Inferior parietal cortex (tissue), 1 donor: ENCODE data around the gene YLPM1.
A peak's percentile ranks its signal among the peaks of the same experiment; 100 is the strongest.

Source experiments
- DNase-seq: peaks from one replicate; pipeline ENCODE4 v3.0.0-alpha.2; 2016; ENCODE audit errors: extremely low spot score

YLPM1 gene

DNA sequence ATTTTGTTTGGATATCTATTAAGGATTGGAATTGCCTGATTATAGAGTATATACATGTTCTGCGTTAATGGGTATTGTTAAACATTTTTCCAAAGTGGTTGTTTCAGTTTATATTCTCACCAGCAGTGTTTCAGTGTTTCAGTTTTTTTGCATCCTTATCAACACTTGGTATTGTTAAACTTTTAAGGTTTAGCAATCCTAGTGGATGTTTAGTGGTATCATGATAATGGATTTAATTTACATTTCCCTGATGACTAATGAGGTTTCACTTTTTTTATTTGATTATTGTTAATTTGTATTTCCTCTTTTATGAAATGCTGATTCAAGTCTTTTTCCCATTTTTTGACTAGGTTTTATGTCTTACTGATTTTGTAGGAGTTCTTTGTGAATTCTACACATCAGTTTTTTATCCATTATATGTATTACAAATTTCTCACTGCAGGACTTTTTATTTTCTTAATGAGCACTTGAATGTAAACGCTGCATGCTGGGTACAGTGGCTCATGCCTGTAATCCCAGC lies 23.7 kb downstream of the YLPM1 start:
- DNase-seq = no peak

DNA sequence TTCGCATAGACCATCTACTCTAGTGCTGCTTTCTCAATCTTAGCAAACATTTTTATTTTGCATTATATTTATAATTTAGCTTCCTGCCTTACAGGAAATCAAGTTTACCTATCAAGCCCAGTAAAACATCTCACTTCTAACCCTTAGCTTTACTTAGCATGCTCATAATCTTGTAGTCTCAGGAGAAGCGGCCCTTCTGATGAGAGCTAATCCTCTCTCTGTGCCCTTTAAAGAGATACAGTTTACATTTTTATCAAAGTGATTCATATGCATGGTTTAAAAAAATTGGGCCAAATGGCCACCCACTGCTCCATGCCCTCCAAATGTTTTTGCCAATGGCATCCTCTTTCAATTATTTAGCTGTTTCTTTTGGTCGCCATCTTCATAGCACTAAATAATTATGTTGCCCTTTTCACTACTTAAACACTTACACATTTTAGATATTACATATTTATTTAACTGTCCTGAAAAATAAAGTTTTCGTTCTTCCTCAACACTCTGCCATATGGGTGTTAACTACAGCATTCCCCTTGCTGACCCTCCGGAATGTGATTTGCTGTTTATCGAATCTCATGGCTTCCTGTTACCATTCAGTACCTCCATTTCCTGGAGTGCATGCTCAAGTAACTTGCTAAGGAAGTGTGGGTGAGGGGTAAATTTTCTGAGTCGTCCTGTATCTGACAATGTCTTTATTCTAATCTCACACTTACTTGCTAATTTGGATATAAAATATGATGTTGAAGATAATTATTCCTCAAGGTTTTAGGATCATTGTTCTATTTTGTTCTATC lies 29.3 kb downstream of the YLPM1 start:
- no peak for DNase-seq

DNA sequence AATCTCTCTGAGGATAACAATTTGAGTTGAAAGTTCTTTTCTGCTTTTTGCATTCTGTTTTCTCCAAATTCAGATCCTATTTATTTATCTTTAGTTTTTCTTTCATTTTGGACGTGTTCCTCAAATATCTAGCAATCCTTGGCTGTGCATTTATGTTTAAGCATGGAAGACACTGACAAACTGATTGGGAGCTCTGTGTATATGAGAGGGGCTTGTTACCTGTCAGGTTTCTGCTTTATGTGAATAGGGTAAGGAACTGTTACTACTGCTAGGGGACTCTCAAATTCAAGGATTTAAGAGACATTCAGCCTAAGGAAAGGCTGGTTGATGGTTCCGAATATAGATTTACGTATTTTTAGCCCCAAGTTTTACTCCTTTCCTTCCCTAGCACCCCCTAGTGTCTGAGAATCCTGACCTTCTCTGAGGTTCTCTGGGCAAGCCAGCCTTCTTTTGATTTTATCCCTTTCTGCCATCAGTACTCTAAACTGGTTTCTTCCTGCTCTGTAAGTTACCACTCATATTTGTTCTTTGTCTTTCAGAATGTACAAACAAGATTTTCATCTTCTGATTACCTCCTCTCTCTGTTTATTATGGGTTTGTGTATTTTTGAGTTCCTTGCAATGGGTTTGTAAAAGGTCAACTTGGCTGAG lies 30.5 kb downstream of the YLPM1 start:
- no peak for DNase-seq

DNA sequence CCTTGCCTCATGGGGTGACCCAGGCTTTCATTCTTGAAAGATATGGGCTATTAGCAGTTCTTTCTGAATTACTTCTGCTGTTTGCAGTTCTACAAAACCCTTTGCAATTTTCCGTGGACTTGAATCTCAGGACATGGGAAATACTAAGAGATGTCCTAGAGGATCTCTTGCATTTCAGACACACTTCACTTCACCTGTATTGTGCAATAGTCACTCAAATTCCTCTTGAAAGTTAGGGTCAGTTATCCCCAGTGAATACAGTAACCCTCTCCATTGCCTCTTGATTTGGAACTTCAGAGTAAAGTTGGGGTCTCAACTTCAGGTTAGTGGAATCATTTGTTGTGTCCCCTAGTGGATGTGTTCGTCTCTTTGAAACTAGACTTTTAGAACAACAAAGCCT lies 31.8 kb downstream of the YLPM1 start:
- no peak for DNase-seq

DNA sequence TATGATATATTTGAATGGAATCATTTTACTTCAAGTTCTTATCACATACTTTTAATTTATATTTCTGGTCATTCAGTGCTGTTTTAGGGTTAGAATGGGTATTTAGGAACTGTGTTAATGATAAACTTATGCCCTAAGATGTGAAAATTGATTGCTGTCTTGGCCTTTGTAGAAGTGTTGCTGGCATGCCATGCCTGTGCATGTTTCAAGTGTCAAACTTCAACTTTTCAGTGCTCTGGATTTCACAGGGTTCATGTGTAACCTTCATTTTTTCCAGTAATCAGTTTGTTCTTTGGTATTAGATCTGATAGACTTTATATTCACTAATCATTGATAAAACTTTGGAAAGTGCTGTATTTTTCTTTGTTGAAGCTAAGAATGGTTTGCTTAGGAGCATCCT lies 36.6 kb downstream of the YLPM1 start:
- DNase-seq = no peak

DNA sequence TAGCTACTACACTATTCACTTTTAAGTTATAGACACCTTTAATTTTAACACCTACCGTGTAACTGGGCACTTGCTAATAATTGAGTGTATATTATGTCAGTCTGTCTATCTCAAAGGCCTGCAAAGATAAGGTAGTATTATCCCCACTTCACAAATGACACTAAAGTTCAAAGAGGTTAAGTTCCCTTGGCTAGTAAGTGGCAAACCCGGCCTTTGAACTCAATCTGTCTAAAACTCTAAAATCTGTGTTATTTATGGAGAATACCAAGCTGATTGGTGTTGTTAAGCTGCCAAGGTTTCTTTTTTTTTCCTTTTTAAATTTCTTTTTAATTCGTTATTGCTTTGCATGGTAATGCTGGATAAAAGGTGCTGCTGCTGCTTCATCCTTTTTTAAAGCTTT lies 37.7 kb downstream of the YLPM1 start:
- DNase-seq = no peak

DNA sequence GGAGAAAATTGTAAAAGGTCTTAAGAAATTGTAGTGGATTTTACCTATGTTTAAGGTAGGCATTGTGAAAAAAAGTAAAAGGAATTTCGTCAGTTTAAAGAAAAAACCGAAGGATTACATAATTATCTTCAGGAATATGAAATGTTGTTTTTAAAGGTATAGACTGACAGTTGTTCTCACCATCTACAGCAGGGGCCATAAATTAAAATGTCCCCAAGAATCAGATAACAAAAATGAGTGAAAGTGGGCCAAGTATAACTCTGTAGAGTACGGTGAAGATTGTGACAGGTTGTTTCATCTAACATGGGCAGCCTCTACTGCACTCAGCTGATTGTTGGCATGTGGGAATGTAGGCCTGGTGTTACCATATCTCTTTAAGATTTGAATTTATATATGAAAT lies 38.3 kb downstream of the YLPM1 start:
- no peak for DNase-seq

DNA sequence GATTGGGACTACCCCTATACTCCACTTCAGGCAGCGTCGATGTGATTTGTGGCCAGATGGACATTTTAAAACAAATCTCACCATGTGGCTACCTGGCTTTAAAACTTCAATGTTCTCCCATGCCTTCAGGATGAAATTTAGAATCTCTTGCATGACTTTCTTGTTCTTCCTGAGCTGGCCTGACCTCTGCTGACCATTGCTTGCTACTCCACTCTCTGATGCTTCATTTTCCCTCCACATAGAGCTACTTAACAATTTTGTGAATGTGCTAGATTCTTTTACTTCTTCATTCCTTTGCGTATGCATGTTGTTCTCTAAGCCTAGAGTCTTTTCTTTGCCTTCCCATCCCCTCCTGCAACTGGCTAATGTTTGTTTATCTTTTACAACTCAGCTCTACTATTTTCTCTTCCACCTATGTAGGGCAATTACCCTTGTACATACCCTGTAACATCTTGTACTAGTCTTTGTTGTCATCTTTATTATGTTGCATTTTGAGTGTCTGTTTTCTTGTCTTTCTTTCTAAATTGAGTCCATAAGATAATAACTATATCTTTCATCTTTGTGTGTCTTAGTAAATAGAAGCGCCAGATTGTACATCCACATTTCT lies 41.2 kb downstream of the YLPM1 start:
- peak; percentile 18 for DNase-seq

DNA sequence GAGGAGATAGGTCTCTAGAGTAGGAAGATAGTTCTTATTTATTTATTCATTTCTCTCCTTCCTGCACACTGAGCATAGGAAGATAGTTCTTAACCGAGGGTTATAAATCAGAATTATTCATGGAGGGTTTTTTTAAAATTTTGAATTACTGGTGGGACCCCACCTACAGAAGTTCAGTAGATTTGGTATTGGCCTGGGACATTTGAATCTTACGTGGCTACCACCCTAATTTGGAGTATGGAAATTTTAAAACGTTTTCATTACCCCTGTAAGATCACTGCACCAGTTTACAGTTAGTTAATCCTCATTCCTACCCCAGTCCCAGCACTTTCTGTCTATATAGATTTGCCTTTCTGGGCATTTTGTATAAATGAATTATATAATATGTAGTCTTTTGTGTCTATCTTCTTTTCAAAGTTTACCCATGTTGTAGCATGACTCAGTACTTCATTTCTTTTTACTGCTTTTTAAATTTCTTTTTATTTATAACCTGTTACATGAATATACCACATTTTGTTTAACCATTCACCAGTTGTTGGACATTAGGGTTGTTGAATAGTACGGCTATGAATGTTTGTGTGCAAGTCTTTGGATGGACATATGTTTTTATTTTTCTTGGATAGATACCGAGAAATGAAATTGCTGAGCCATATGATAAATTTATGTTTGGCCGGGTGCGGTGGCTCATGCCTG lies 44.9 kb downstream of the YLPM1 start:
- DNase-seq = no peak

DNA sequence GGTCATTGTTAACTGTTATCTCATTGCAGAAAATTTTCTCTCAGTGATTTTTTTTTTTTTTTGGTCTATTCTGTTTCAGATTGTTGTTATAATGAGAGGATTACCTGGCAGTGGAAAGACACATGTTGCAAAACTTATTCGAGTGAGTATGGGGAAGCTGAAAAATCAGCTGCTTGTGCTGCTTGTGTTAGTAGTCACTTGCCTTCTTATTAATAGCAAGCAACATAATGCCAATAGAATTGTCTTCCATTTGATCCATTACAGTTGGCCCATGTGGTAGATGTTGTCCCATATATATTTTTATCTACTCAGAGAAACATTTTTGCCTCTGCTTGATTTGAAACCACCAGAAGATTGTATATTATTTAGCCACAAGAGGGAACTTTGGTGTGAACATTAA lies 53.0 kb downstream of the YLPM1 start:
- no peak for DNase-seq

DNA sequence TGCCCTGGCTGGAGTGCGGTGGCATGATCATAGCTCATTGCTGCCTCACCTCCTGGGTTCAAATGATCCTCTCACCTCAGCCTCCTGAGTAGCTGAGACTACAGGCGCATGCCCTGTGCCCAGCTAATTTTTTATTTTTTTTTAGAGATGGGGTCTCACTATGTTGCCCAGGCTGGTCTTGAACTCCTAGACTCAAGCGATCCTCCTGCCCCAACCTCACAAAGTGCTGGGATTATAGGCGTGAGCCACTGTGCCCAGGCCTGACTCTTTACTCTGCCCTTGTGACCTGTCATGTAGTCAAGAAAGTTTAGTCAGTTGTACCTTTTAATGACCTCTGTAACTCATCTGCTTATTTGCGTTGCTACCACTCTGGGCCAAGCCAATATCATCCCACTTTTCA lies 57.2 kb downstream of the YLPM1 start:
- no peak for DNase-seq

DNA sequence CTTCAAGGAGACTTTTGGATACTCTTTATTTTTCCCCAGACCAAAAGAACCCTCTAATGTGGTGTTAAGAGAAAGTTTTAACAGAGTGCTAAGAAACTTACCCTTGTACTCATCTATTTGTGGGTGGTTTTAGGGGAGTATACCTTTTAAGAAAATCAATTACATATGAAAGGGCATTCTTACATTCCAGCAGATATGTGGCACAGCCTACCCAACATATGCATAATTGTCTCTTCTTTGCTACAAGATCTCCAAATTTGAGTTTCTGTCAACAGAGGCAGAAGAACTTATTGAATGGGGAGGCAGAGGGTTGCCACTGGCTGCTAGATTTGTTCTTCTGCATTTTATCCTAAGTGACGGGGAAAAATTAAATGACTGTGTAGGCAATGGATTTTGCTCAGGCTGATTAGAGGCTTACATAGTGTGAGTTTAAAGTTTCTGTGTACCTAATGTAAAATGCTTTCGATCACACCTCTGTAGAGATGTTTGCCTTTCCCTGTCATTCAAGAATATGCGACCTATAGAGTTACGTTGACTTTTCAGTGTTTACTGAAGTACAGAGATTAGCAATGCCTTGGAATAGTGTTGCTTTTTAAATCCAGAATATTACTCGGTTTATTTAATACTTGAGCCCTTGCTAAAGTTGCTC lies 58.3 kb downstream of the YLPM1 start:
- DNase-seq = no peak

DNA sequence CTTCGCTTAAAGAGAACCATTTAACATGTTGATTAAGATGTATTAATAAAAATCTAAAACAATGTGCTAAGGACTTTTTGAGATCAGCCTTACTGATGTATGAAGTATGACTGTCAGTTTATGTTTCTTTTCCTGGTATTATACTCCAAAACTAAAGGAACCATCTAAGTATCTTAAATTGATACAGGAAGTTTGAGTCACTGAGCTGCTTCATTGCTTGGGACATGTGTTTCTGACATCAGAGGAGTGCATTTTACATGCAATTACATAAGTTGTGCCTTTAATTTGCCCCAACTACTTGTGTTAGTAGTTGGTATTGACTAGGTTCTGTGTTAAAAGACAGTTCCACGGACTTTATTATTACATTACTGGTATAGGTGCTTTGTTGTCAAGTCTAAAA lies 61.9 kb downstream of the YLPM1 start:
- DNase-seq = no peak

DNA sequence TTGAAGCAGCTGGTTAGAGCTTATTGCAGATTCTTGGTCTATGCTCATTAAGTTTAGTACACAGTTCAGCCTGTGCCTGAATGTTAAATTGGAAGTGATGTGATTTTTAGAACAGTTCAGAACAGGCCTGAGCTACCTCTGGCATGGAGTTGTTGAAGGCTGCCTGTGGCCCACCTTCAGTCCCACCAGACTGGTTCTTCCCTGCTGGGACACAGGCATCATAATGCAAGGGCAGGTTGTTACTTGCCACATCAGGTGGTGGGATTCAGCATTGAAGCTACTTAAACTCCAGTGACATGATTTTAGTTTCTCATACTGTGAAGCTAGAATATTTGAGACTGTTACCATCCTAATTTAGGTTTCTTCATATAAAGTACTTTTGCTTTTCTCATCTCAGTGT lies 63.5 kb downstream of the YLPM1 start:
- no peak for DNase-seq

DNA sequence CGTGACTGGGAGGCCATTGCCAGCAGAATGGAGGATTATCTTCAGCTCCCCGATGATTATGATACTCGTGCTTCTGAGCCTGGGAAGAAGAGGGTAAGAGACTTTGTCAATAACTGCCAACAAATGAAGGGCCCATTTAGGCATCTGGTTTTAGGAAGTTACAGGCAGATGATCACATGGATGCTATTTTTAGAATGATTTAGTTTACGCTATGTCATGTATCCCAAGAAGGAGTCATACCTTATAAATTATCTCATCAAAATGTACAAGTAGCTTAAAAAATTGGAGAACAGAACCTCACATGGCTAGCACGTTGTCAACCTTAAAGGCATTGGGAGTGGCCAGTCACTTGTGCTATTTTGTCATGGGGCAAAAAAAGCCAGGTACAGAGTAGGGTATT lies 66.1 kb downstream of the YLPM1 start:
- DNase-seq = no peak

DNA sequence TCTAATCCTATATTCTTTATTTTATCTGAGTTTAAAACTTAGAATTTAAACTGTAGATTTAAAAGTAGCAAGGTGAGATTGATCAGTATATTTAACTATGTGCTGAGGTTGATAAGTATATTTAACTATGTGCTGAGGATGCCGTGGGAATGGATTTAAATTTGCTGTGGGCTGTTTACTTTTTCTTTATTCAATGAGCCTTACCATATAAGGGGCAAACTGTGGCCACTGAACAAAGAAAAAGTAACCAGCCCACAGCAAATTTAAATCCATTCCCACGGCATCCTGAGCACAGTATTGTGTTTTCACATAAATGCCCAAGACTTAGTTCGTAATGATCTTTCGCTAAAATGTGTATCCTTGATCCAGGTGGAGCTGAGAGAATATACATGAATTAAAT lies 69.7 kb downstream of the YLPM1 start:
- DNase-seq = no peak

DNA sequence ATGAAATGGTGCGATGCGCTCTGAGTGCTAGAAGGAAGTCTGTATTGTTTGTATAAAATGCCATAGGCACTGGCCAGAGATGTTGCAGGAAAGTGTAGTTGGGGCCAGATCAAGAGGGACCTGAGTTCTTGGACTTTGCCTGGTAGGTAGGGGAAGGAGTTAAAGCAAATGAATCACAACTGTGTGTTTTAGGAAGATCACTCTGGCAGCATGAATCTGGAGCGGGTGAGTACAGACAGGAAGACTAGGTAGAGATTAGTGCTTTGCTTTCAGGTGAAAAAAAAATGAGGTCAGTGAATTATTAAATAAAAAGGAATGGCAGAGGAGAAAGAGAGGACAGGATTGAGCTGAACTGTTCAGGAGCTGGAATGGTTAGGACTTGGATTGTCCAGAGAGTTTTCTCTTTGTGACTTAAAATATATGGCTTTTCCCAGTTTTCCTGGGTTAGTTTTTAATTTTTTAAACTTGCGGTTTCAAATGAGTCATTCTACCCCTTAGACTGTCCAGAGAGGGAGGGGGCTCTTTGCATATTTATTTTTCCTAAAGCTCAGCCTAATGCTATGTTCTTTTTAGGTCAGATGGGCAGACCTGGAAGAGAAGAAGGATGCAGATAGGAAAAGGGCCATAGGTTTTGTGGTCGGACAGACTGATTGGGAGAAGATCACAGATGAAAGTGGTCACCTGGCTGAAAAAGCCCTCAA lies 71.7 kb downstream of the YLPM1 start:
- no peak for DNase-seq

DNA sequence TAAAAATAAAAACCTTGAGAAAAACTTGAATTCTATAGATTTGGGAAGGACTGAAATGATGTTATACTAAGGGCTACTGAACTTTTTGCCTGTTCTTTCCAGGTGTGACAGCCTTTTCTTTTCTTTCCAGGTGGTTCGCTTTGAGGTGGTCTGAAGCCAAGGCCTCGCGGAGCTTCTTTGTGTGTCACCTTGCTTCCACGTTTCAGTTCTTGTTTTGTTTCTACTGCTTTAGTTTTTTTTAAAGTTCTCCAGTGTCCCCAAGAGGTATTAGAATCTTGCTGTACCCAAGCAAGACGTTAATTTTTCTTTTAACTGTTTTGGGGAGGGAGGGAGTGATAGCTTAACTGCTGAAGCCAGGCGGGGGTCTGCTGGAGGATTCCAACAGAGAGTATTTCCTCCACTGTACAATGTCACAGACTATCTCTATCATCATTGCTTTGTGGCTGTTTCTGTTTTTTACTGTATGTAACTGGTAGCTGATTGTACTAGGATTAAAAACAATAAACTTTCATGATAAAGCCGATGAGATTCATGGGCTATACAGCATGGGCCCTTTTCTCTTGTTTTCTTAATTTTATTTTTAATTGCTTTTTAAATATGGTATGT lies 72.6 kb downstream of the YLPM1 start:
- DNase-seq = no peak

DNA sequence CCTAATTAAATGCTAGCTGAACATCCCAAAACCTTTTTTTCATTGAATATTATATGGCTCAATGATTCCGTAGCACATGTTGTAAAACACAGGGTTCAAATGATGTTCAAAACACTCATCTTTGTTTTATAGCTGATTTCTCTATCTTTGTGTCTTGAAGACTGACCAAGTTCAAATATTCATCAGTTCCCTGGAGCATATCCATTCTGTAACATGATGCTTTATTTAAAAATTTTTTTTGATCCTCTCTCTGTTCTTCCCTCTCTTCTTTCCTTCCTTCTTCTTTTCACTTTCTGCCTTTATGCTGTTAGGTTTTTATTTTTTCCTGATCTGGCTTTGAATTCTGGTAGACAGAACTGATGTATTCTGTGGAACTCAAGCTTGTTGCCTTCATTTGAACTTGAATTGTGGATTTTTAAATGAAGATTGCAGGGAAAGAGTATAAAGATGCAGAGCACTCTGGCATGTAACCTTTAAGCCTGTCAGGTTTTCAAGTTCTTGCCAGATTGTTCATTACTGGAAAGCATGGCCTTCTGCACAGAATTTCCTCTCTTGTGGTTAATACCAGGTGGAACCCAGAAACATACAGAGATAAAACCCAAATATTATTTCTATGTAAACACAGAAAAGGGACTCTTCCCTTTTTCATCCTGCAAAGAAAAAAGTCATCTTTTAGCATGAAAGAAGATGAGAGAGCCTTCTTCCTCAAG lies 73.3 kb downstream of the YLPM1 start:
- no peak for DNase-seq

DNA sequence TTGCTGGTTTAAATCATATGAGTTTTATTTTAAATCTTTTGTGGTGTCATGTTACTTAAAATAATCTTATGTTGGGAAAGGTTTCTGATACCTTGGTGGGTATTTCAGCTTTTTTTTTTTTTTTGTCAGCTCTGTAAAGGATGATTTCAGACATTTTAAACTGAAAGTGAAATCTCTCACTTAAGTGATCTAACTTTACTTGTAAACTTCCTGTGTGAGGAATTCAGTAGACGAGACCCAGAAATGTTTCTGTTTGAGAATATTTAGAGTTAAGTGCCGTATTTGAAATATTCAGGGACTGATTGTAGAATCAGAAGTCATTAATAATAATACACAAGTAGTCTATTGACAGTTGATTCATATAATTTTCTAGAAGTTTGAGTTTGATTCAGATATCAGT lies 75.0 kb downstream of the YLPM1 start:
- no peak for DNase-seq
